Smooth muscle cell (in vitro differentiated cells): ENCODE results near the gene CCDC34. TPM values are rescaled to one million over a fixed set of nuclear protein-coding genes. Genes with fewer than 3 reads are reported as not detected.

Experiments
- DNase-seq: peaks from one replicate; lab custom pipeline; 2025; ENCODE audit not compliant: unreplicated experiment; lab: John Stamatoyannopoulos, UW
- H2AFZ ChIP-seq: fragments of 200-600 bp; sonication (generic); 2 replicates; pipeline ENCODE4 v1.6.0; 2016; ENCODE audit warnings: antibody characterized with exemption, low read depth, mild to moderate bottlenecking
- H3F3A ChIP-seq: fragments of 200-600 bp; sonication (generic); 2 replicates; pipeline ENCODE4 v1.6.0; 2017; ENCODE audit warnings: antibody characterized with exemption, low read depth
- H3K27ac ChIP-seq: fragments of 200-600 bp; sonication (generic); 2 replicates; pipeline ENCODE4 v1.5.1; 2016; ENCODE audit warnings: low read depth, mild to moderate bottlenecking
- H3K27me3 ChIP-seq: fragments of 200-600 bp; sonication (generic); 2 replicates; pipeline ENCODE4 v1.6.1; 2016; ENCODE audit warnings: low read depth, mild to moderate bottlenecking
- H3K36me3 ChIP-seq: fragments of 200-600 bp; sonication (generic); 2 replicates; pipeline ENCODE4 v1.5.1; 2016; ENCODE audit warnings: low read depth
- H3K4me1 ChIP-seq: fragments of 200-600 bp; sonication (generic); 2 replicates; pipeline ENCODE4 v1.5.1; 2016; ENCODE audit warnings: low read depth
- H3K4me2 ChIP-seq: fragments of 200-600 bp; sonication (generic); 2 replicates; pipeline ENCODE4 v1.6.0; 2016; ENCODE audit warnings: mild to moderate bottlenecking
- H3K4me3 ChIP-seq: fragments of 200-600 bp; sonication (generic); 2 replicates; pipeline ENCODE4 v1.5.1; 2016; ENCODE audit warnings: mild to moderate bottlenecking
- H3K79me2 ChIP-seq: fragments of 200-600 bp; sonication (generic); 2 replicates; pipeline ENCODE4 v1.6.0; 2016; ENCODE audit warnings: low read depth, mild to moderate bottlenecking
- H3K9ac ChIP-seq: fragments of 200-600 bp; sonication (generic); 2 replicates; pipeline ENCODE4 v1.6.0; 2016; ENCODE audit warnings: low read depth
- H3K9me3 ChIP-seq: fragments of 200-600 bp; sonication (generic); replicated peaks from 2 replicates; pipeline ENCODE4 v1.5.1; 2016; ENCODE audit warnings: low read depth
- H4K20me1 ChIP-seq: fragments of 200-600 bp; sonication (generic); 2 replicates; pipeline ENCODE4 v1.6.0; 2016; ENCODE audit warnings: low read depth
- WGBS: methylation state at CpG from one replicate; pipeline ENCODE4 v1.1.7; 2016; ENCODE audit warnings: low lambda C conversion rate; 5-methylcytosine and 5-hydroxymethylcytosine counted together
- polyA plus RNA-seq: library from polyadenylated mRNA; unstranded; fragments of >200 nt; fragmentation: Nextera tagmentation; extraction: Ambion mirVana; gene quantifications from 2 replicates; pipeline ENCODE4 v1.2.1, GENCODE V29; 2016
- total RNA-seq: library from RNA; depleted of rRNA; stranded (reverse); fragments of >200 nt; gene quantifications from 2 replicates; pipeline ENCODE4 v1.2.3, GENCODE V29; 2014
- TF ChIP-seq, protein P1 (sequence below): fragments of 200-600 bp; sonication (generic); IDR thresholded peaks from 2 replicates; pipeline ENCODE4 v1.5.1; 2017; ENCODE audit warnings: borderline replicate concordance, mild to moderate bottlenecking, antibody characterized with exemption; ENCODE audit not compliant: insufficient read depth, poor library complexity, severe bottlenecking

CCDC34 gene
- total and polyA plus RNA-seq, 2 experiments from 2014 or later, result 6.7 to 9.3 TPM

DNA sequence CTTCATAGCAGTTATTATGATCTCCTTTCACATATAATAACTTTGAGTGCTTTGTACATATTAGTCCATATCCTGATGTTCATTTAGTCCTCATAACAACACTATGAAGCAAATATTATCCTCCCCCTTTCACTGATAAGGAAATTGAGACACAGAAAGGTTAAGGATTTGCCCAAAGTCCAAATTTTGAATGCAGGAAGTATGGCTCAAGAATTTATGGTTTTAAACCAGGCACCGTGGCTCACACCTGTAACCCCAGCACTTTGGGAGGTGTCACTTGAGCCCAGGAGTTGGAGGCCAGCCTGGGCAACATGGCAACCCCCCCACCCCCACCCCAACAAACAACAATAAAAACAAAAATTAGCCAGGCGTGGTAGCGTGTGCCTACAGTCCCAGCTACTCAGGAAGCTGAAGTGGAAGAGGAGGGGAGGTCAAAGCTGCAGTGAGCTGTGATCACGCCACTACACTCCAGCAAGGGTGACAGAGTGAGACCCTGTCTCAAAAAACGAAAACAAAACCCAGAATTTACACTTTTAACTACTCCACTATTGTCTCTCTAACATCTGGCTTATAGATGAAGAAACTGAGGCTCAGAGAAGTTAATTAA lies 8.6 kb downstream of the CCDC34 start:
- no peak for DNase-seq
- H3K9me3 ChIP-seq, result no peaks in the 10 kb centered on the region
- peaks cover under 1% of the 10 kb centered on the region for H3F3A ChIP-seq
- 81% methylated on average over 5 of the region's 5 CpGs for WGBS
- H2AFZ ChIP-seq, result no peak overlapping the region
- peak overlapping the region; percentile 50 for H3K4me2 ChIP-seq
- no peak overlapping the region for H3K9ac ChIP-seq
- H3K27me3 ChIP-seq, result no peaks in the 10 kb centered on the region
- H4K20me1 ChIP-seq, result no peaks in the 10 kb centered on the region
- peak overlapping the region; percentile 67 for H3K27ac ChIP-seq
- H3K4me1 ChIP-seq, result peaks cover 34% of the 10 kb centered on the region
- H3K79me2 ChIP-seq, result no peaks in the 10 kb centered on the region
- TF ChIP-seq, protein P1, sequence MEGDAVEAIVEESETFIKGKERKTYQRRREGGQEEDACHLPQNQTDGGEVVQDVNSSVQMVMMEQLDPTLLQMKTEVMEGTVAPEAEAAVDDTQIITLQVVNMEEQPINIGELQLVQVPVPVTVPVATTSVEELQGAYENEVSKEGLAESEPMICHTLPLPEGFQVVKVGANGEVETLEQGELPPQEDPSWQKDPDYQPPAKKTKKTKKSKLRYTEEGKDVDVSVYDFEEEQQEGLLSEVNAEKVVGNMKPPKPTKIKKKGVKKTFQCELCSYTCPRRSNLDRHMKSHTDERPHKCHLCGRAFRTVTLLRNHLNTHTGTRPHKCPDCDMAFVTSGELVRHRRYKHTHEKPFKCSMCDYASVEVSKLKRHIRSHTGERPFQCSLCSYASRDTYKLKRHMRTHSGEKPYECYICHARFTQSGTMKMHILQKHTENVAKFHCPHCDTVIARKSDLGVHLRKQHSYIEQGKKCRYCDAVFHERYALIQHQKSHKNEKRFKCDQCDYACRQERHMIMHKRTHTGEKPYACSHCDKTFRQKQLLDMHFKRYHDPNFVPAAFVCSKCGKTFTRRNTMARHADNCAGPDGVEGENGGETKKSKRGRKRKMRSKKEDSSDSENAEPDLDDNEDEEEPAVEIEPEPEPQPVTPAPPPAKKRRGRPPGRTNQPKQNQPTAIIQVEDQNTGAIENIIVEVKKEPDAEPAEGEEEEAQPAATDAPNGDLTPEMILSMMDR, result no peak
- H3K36me3 ChIP-seq, result peaks cover 5% of the 10 kb centered on the region
- no peak overlapping the region for H3K4me3 ChIP-seq

- TF ChIP-seq, protein P1, result no peak
- Histone ChIP-seq H3K4me2 (peak overlapping the region; percentile 50), H3K27me3 (no peaks in the 10 kb centered on the region), H3K27ac (peak overlapping the region; percentile 67), H3K9ac (no peak overlapping the region), H3K36me3 (peaks cover 5% of the 10 kb centered on the region), H3K9me3 (no peaks in the 10 kb centered on the region), H4K20me1 (no peaks in the 10 kb centered on the region), H3K4me1 (peaks cover 36% of the 10 kb centered on the region), H3F3A (no peaks in the 10 kb centered on the region), H3K4me3 (no peak overlapping the region), H3K79me2 (no peaks in the 10 kb centered on the region), H2AFZ (no peak overlapping the region)
- 97% methylated on average over 2 of the region's 2 CpGs for WGBS
- DNase-seq, result no peak
Measured at GRCh38 chr11:27353593-27354358, 9.2 kb downstream of the CCDC34 start.

DNA sequence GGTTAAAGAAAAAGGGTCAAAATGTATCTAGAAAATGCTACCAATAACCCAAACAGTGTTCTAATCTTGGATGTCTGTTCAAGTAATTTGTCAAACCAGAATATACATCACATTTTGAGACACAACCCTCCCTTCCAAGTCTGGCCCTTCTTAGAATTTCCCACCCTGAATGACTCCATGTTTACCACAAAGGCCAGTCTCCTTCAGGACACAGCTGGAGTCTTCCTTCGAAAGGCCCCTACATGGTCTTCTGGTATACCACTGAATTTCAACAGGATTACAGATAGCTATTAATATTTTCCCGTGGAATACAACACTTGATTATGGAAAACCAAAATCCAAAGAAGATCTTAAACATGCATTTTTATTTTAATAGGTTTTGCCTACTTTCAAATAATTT lies 10.2 kb downstream of the CCDC34 start:
- WGBS, result 88% methylated on average over 2 of the region's 2 CpGs
- Histone ChIP-seq H2AFZ (no peak overlapping the region), H3F3A (no peaks in the 10 kb centered on the region), H3K9ac (no peak overlapping the region), H4K20me1 (no peaks in the 10 kb centered on the region), H3K4me1 (peaks cover 45% of the 10 kb centered on the region), H3K36me3 (peaks cover 5% of the 10 kb centered on the region), H3K9me3 (no peaks in the 10 kb centered on the region), H3K4me3 (no peak overlapping the region), H3K27me3 (no peaks in the 10 kb centered on the region), H3K4me2 (no peak overlapping the region), H3K27ac (no peak overlapping the region), H3K79me2 (no peaks in the 10 kb centered on the region)
- TF ChIP-seq, protein P1, result no peak
- no peak for DNase-seq
